Progenitor cell of endocrine pancreas (in vitro differentiated cells): Measurements from ENCODE around the gene DUSP23. TPM values are rescaled to one million over a fixed set of nuclear protein-coding genes. Genes with fewer than 3 reads are reported as not detected.

Experiments
- DNase-seq: peaks from one replicate; pipeline ENCODE4 v3.0.0; 2021; ENCODE audit warnings: low spot score; ENCODE audit not compliant: unreplicated experiment
- H3K27ac Mint-ChIP-seq: 2 replicates; pipeline ENCODE4 v1.8.0; 2021; ENCODE audit warnings: mild to moderate bottlenecking, moderate library complexity, mixed read lengths
- H3K27me3 Mint-ChIP-seq: 2 replicates; pipeline ENCODE4 v1.8.0; 2021; ENCODE audit warnings: mixed read lengths
- H3K36me3 Mint-ChIP-seq: 2 replicates; pipeline ENCODE4 v1.8.0; 2022; ENCODE audit warnings: mixed read lengths; ENCODE audit not compliant: insufficient read depth
- H3K4me1 Mint-ChIP-seq: 2 replicates; pipeline ENCODE4 v1.8.0; 2021; ENCODE audit warnings: low read depth, mixed read lengths
- H3K4me3 Mint-ChIP-seq: 2 replicates; pipeline ENCODE4 v1.8.0; 2021; ENCODE audit warnings: low read depth, mild to moderate bottlenecking, moderate library complexity, mixed read lengths
- H3K9me3 Mint-ChIP-seq: 2 replicates; pipeline ENCODE4 v1.8.0; 2021; ENCODE audit warnings: low read depth, mixed read lengths
- total RNA-seq: library from RNA; stranded (reverse); gene quantifications from 2 replicates; pipeline ENCODE4 v1.2.1, GENCODE V29; 2021
- TF ChIP-seq, protein P1 (sequence below): fragments of 200-600 bp; sonication (generic); IDR thresholded peaks from one replicate; pipeline ENCODE4 v1.5.0; 2021; ENCODE audit warnings: antibody characterized with exemption, mild to moderate bottlenecking; ENCODE audit not compliant: unreplicated experiment

DUSP23 gene
- total RNA-seq, 1 donor from 2014 or later = 16.9 TPM

DNA sequence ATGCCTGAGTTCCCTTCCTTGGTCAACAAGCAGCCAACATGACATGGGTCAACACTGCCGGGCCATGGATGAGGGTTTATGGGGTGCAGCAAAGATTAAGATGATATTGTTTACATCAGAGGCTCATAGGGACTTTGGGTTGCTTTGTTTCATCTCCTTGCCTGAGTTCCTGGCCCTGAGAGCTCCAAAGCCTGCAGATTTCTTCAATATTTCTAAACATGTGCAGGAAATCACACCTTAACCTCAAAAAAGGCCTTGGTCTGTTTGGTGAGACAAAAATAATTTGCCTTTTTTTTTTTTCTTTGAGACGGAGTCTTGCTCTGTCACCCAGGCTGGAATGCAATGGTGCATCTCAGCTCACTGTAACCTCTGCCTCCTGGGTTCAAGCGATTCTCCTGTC is 46.8 kb downstream of the DUSP23 start:
- Mint-ChIP-seq H3K27ac (no peak overlapping the region), H3K27me3 (peaks cover 86% of the 10 kb centered on the region), H3K9me3 (no peaks in the 10 kb centered on the region), H3K36me3 (no peaks in the 10 kb centered on the region), H3K4me1 (peaks cover 15% of the 10 kb centered on the region), H3K4me3 (no peak overlapping the region)
- TF ChIP-seq, protein P1, sequence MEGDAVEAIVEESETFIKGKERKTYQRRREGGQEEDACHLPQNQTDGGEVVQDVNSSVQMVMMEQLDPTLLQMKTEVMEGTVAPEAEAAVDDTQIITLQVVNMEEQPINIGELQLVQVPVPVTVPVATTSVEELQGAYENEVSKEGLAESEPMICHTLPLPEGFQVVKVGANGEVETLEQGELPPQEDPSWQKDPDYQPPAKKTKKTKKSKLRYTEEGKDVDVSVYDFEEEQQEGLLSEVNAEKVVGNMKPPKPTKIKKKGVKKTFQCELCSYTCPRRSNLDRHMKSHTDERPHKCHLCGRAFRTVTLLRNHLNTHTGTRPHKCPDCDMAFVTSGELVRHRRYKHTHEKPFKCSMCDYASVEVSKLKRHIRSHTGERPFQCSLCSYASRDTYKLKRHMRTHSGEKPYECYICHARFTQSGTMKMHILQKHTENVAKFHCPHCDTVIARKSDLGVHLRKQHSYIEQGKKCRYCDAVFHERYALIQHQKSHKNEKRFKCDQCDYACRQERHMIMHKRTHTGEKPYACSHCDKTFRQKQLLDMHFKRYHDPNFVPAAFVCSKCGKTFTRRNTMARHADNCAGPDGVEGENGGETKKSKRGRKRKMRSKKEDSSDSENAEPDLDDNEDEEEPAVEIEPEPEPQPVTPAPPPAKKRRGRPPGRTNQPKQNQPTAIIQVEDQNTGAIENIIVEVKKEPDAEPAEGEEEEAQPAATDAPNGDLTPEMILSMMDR = no peak
- no peak for DNase-seq

DNA sequence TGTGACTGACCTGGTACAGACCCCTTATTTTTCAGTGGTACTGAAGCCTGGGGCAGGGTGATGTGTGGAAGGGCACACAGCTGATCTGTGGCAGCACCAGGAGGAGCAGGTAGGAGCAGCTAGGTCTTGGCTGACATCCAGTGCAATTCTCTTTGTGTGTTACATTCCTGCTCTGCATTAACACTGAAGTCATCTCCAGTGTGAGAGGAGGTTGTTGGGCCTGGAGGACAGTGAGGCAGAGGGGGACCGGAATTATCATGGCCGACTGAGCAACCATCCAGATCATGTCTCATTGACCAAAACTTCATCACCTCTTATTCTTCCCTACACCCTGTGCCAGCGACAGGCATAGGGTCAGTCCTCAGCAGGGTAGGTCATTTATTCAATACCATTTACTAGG is 47.4 kb downstream of the DUSP23 start:
- H3K4me1 Mint-ChIP-seq = peaks cover 14% of the 10 kb centered on the region
- no peaks in the 10 kb centered on the region for H3K36me3 Mint-ChIP-seq
- H3K27ac Mint-ChIP-seq = no peak overlapping the region
- H3K4me3 Mint-ChIP-seq = no peak overlapping the region
- TF ChIP-seq, protein P1 = no peak
- peaks cover 80% of the 10 kb centered on the region for H3K27me3 Mint-ChIP-seq
- H3K9me3 Mint-ChIP-seq = no peaks in the 10 kb centered on the region
- no peak for DNase-seq

DNA sequence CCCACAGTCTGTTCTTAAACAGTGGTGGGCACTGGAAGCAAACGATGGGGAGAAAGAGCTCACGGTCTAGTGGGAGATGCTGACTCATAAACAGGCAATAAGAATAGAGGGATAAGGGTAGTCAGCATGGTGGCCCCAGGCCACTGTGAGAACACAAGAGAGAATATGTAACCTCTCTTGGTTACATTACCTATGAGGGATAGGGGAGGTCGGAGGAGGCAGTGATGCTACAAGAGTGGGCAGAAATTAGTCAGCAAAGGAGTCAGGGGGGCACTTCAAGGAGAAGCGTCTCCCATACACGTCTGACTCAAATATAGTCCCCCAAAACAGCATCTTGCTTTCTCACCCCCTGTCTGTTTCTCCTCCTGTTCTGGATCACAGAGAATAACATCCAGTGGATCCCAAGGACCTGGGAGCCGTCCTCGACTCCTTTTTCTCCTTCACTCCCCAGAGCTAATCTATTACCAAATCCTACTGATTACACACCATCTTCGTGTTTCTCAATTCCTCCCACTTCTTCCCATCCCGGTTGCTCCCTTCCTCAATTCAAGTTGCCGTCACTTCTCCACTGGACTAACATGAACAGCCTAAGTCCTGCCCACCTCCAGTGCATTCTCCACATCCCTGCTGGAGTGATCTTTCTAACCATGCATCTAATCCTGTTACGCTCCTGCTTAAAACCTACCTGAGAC is 48.0 kb downstream of the DUSP23 start:
- no peak for DNase-seq
- TF ChIP-seq, protein P1 = no peak
- no peaks in the 10 kb centered on the region for H3K36me3 Mint-ChIP-seq
- H3K9me3 Mint-ChIP-seq = no peaks in the 10 kb centered on the region
- H3K27ac Mint-ChIP-seq = no peak overlapping the region
- peaks cover 10% of the 10 kb centered on the region for H3K4me1 Mint-ChIP-seq
- H3K4me3 Mint-ChIP-seq = no peak overlapping the region
- peaks cover 80% of the 10 kb centered on the region for H3K27me3 Mint-ChIP-seq

DNA sequence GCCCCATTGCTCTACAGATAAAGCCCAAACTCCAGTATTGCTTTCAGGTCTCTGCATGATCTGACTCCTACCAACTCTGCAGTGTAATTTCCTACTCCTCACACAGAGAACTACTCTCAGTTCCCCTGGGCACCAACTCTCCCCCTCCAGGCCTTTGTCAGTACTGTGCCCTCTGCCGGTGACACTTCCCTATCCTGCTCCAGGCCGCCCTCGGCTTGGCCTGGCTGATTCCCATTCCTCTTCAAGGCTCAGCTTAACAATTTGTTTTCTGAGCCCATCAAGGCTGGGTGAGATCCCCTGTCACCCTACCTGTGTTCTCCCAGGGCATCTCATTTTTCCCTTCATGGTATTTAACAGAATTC is 48.5 kb downstream of the DUSP23 start:
- H3K4me1 Mint-ChIP-seq = peaks cover 10% of the 10 kb centered on the region
- H3K27ac Mint-ChIP-seq = no peak overlapping the region
- peaks cover 78% of the 10 kb centered on the region for H3K27me3 Mint-ChIP-seq
- no peak for DNase-seq
- H3K4me3 Mint-ChIP-seq = no peak overlapping the region
- no peaks in the 10 kb centered on the region for H3K36me3 Mint-ChIP-seq
- H3K9me3 Mint-ChIP-seq = no peaks in the 10 kb centered on the region
- TF ChIP-seq, protein P1 = peak; percentile 61

DNA sequence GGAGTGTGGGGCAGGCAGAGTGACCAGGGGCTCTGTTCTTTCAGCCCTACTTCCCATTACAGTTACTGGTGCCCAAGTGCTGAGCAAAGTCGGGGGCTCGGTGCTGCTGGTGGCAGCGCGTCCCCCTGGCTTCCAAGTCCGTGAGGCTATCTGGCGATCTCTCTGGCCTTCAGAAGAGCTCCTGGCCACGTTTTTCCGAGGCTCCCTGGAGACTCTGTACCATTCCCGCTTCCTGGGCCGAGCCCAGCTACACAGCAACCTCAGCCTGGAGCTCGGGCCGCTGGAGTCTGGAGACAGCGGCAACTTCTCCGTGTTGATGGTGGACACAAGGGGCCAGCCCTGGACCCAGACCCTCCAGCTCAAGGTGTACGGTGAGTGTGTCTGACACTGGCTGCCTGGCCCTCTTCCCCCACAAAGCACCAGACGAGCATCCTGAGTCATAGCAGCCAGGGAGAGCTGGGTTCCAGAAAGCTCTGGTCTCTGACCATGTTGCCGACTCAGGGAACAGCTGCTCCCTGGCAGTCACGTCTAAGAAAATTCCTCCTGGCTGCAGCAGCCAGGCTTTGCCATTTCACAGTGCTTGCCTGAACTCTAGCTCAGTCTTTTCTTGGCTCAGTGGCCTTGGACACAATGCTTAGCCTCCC is 49.2 kb downstream of the DUSP23 start:
- no peaks in the 10 kb centered on the region for H3K9me3 Mint-ChIP-seq
- no peaks in the 10 kb centered on the region for H3K36me3 Mint-ChIP-seq
- peaks cover 10% of the 10 kb centered on the region for H3K4me1 Mint-ChIP-seq
- no peak for DNase-seq
- no peak overlapping the region for H3K4me3 Mint-ChIP-seq
- TF ChIP-seq, protein P1 = no peak
- H3K27me3 Mint-ChIP-seq = peaks cover 77% of the 10 kb centered on the region
- H3K27ac Mint-ChIP-seq = no peak overlapping the region
